Sigmoid colon (tissue), 7 donors: ENCODE data around the gene SERPINB6. TPM values are rescaled to one million over a fixed set of nuclear protein-coding genes. Genes with fewer than 3 reads are reported as not detected.

ENCODE experiments used
- DNase-seq: peaks from one replicate; pipeline ENCODE4 v3.0.0-alpha.2; 2019
- H3K27ac ChIP-seq, 4 donors: fragments of 200-600 bp; sonication (generic); one replicate each; pipeline ENCODE4 v1.5.1; 2016 to 2019; ENCODE audit warnings: mild to moderate bottlenecking in 1 of 4
- H3K27me3 ChIP-seq, 3 donors: fragments of 200-600 bp; sonication (generic); one replicate each; pipeline ENCODE4 v1.5.1; 2019; ENCODE audit warnings: mild to moderate bottlenecking in 1 of 3
- H3K36me3 ChIP-seq, 4 donors: fragments of 200-600 bp; sonication (generic); one replicate each; pipeline ENCODE4 v1.5.1; 2016 to 2019
- H3K4me1 ChIP-seq, 4 donors: fragments of 200-600 bp; sonication (generic); one replicate each; pipeline ENCODE4 v1.5.1; 2017 to 2019
- H3K4me3 ChIP-seq, 4 donors: fragments of 200-600 bp; sonication (generic); one replicate each; pipeline ENCODE4 v1.5.1; 2017 to 2019; ENCODE audit warnings: mild to moderate bottlenecking in 2 of 4, moderate library complexity in 1 of 4
- H3K9me3 ChIP-seq, 4 donors: fragments of 200-600 bp in 3 of 4; sonication (generic) in 3 of 4; one replicate each; pipeline versions ENCODE4 v1.5.1 to v1.6.1; 2013 to 2019
- EP300 ChIP-seq, 4 donors: sonication (generic); formaldehyde crosslinking; IDR thresholded peaks; one replicate each; pipeline ENCODE4 v1.6.1; 2017; ENCODE audit warnings: antibody characterized with exemption in 4 of 4
- POLR2A ChIP-seq, 2 donors: fragments of 450-650 bp; IDR thresholded peaks; one replicate each; pipeline ENCODE4 v1.6.1; 2016; ENCODE audit warnings: antibody characterized with exemption in 2 of 2, mild to moderate bottlenecking in 2 of 2, moderate library complexity in 2 of 2
- POLR2AphosphoS5 ChIP-seq, 4 donors: sonication (generic); formaldehyde crosslinking; IDR thresholded peaks; one replicate each; pipeline ENCODE4 v1.6.1; 2017; ENCODE audit warnings: antibody characterized with exemption in 4 of 4
- WGBS, 2 donors: extraction: QIAGEN DNeasy Blood & Tissue Kit; methylation state at CpG; one replicate each; pipeline ENCODE4 v1.1.7; 2013; 5-methylcytosine and 5-hydroxymethylcytosine counted together
- intact Hi-C: fragments of 100-400 bp; cut with DNase I; formaldehyde crosslinking; loops from one replicate; pipeline ENCODE4 v1.15.1; 2023
- polyA plus RNA-seq, 3 donors: library from polyadenylated mRNA; stranded (reverse); fragments of 200-250 nt; gene quantifications; one replicate each; pipeline ENCODE4 v1.2.3, GENCODE V29; 2013
- total RNA-seq, 4 donors: library from RNA; depleted of rRNA; stranded (reverse); fragments of >200 nt; gene quantifications; one replicate each; pipeline ENCODE4 v1.1.0, GENCODE V29; 2016
- TF ChIP-seq, protein P1 (sequence below), 4 experiments: fragments of 450-650 bp in 3 of 4; fragments of 200-600 bp in 1 of 4; IDR thresholded peaks; one replicate each; pipeline ENCODE4 v1.5.1; 2016 to 2019; ENCODE audit warnings: antibody characterized with exemption in 4 of 4, mild to moderate bottlenecking in 3 of 4, moderate library complexity in 2 of 4
- donor health status: healthy with polysubstance abuse.
- donor health status: Bipolar disorder and iron deficiency.
- donor health status: healthy.

SERPINB6 gene
- total and polyA plus RNA-seq, 7 donors = 150 to 207 (median 178) TPM

DNA sequence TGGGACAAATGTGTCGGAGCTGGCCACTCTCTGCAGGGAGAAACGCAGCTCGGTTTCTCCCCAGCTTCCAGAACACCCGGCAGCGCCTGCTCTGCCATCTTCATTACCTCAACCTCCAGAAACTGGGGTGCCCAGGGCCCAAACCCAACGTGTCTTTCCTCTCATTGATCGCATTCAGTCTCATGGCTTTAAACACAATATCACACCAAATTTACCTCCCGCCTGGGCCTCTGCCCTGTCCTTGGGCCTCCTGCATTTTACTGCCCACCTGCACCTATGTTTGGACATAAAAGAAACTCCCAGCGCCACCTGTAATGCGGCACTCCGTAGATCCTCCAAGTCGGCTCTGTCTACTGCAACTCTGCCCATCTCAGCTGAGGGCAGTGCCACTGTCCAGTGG is 22.2 kb downstream of the SERPINB6 start:
- no peak for TF ChIP-seq EP300 (IDR thresholded peaks at IDR 0.05)
- TF ChIP-seq, protein P1, sequence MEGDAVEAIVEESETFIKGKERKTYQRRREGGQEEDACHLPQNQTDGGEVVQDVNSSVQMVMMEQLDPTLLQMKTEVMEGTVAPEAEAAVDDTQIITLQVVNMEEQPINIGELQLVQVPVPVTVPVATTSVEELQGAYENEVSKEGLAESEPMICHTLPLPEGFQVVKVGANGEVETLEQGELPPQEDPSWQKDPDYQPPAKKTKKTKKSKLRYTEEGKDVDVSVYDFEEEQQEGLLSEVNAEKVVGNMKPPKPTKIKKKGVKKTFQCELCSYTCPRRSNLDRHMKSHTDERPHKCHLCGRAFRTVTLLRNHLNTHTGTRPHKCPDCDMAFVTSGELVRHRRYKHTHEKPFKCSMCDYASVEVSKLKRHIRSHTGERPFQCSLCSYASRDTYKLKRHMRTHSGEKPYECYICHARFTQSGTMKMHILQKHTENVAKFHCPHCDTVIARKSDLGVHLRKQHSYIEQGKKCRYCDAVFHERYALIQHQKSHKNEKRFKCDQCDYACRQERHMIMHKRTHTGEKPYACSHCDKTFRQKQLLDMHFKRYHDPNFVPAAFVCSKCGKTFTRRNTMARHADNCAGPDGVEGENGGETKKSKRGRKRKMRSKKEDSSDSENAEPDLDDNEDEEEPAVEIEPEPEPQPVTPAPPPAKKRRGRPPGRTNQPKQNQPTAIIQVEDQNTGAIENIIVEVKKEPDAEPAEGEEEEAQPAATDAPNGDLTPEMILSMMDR (IDR thresholded peaks at IDR 0.05) = no peak
- no peak for TF ChIP-seq POLR2A (IDR thresholded peaks at IDR 0.05)
- TF ChIP-seq POLR2AphosphoS5 (IDR thresholded peaks at IDR 0.05) = no peak
- 95% methylated on average over 12 of the region's 12 CpGs for WGBS, 2 donors
- DNase-seq = no peak
- intact Hi-C loops = no loop called here
- Histone ChIP-seq H3K4me1 (peaks cover 0 to 16% (median 15%) of the 10 kb centered on the region in 4 donors), H3K36me3 (peaks cover 4 to 48% (median 18%) of the 10 kb centered on the region in 4 donors), H3K4me3 (no peak overlapping the region), H3K27ac (no peak overlapping the region), H3K9me3 (no peaks in the 10 kb centered on the region), H3K27me3 (no peaks in the 10 kb centered on the region)

DNA sequence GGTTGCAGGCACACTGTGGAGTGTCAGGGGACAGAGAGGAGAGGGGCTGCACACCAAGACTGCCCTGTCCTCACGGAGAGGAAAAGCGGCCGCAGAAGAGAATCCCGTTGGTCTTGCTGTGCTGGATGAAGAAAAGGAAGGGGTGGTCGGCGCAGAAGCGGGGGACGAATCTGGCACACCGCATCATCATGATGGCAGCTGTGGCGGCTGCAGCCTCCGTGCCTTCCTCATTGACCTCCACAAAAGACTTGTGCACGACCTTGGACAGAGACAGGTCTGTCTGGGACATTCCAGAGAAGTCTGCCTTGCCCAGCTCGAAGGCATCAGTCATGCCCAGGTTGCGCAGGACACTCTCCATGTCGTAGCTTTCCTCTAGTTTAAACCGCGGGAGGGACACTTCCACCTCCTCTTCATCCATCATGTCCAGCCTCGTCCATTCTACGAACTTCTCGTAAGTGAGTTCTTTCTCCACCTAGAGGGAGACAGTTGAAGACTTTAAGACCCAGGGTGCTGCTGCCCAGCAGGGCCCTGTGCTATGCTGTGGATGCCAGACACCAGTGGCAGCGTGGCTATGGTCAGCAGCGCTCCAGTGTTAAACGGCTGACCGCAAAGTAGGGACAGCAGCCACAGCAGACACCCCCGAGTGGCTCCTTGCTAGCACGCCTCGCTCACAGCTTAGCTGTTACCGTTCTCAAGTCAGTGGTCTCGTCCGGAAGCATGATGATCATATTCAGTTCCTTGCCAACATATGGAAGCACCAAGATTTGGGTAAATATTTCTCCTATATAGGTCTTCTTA is 22.9 kb downstream of the SERPINB6 start:
- H3K27me3 ChIP-seq = no peaks in the 10 kb centered on the region
- H3K27ac ChIP-seq = no peak overlapping the region
- DNase-seq = no peak
- TF ChIP-seq, protein P1 (IDR thresholded peaks at IDR 0.05) = no peak
- TF ChIP-seq POLR2A (IDR thresholded peaks at IDR 0.05) (no peak), EP300 (IDR thresholded peaks at IDR 0.05) (no peak), POLR2AphosphoS5 (IDR thresholded peaks at IDR 0.05) (no peak)
- intact Hi-C loops = no loop called here
- H3K4me1 ChIP-seq = peaks cover 0 to 16% (median 15%) of the 10 kb centered on the region in 4 donors
- WGBS, 2 donors = 94 to 96% methylated on average over 30 of the region's 30 CpGs
- H3K9me3 ChIP-seq = no peaks in the 10 kb centered on the region
- H3K4me3 ChIP-seq = no peak overlapping the region
- H3K36me3 ChIP-seq = peaks cover 4 to 43% (median 18%) of the 10 kb centered on the region in 4 donors

DNA sequence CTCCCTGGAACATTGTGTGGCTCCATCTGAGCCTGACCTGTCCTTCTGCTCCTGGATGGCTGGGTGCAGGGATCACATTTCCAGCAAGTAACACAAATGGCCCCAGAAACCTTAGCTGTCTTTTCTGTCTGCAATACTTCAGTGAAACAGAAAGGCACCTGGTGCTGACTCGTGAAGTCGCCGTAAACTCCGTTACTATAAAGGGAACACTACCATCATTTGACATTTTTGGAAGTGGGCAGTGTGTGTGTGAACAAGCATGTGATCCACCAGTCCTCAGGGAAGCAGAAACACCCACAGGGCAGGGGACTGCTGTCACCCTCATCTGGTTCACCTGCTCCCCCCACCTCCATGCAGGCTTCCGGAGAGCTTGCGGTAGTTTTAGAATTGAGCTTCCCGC is 23.9 kb downstream of the SERPINB6 start:
- no peaks in the 10 kb centered on the region for H3K27me3 ChIP-seq
- peaks cover 4 to 43% (median 18%) of the 10 kb centered on the region in 4 donors for H3K36me3 ChIP-seq
- peaks cover 0 to 9% (median 9%) of the 10 kb centered on the region in 4 donors for H3K4me1 ChIP-seq
- H3K4me3 ChIP-seq = no peak overlapping the region
- no peak for DNase-seq
- TF ChIP-seq EP300 (IDR thresholded peaks at IDR 0.05) (no peak), POLR2AphosphoS5 (IDR thresholded peaks at IDR 0.05) (no peak), POLR2A (IDR thresholded peaks at IDR 0.05) (no peak)
- TF ChIP-seq, protein P1 (IDR thresholded peaks at IDR 0.05) = no peak
- H3K27ac ChIP-seq = no peak overlapping the region
- WGBS, 2 donors = 88 to 93% methylated on average over 7 of the region's 7 CpGs
- H3K9me3 ChIP-seq = no peaks in the 10 kb centered on the region
- intact Hi-C loops = no loop called here

DNA sequence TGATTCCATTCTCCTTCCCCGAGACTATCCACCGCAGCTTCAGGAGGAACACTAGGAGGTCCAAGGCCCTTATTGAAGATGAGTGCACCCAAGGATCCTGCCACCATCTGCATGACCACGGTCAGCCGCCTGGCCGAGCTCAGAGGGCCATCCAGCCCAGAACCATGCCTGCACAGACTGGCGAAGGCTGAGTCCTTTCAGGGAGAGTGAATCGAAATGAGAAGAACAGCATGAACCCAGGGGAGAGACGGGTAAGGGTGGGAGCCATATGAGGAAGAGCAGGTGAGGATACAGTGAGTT is 26.3 kb downstream of the SERPINB6 start:
- no peak overlapping the region for H3K27ac ChIP-seq
- H3K36me3 ChIP-seq = peaks cover 4 to 37% (median 15%) of the 10 kb centered on the region in 4 donors
- no peaks in the 10 kb centered on the region for H3K4me1 ChIP-seq
- H3K4me3 ChIP-seq = no peak overlapping the region
- 92 to 94% methylated on average over 8 of the region's 8 CpGs for WGBS, 2 donors
- no peak for TF ChIP-seq EP300 (IDR thresholded peaks at IDR 0.05)
- DNase-seq = no peak
- H3K9me3 ChIP-seq = no peaks in the 10 kb centered on the region
- H3K27me3 ChIP-seq = no peaks in the 10 kb centered on the region
- intact Hi-C loops = no loop called here

DNA sequence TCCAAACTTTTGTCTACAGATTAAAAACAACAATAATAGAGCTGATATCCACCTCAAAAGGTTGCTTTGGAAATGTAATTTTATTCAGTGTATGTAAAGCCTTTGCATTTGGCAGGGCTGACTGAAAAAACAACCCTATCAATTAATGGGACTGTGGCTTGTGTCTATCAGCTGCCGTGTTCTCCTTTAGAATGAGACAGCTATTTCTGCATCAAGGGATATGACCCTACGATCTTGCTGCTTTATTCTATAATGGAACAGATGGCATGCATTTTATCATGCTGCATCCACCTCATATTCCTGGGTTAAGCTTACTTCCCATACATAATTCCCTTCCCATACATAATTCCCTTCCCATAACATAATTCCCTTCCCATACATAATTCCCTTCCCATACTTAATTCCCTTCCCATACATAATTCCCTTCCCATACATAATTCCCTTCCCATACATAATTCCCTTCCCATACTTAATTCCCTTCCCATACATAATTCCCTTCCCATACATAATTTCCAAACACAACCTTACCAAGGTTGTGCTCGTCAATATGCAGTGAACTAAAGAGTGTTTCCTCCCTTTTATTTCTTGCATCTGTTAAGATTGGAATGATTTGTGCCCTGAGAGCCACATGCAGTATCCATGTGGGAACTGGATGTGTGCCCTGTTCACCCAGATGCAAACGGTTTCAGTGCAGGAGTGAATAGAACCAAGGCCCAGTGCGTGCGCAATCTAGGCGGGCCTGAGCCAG is 26.8 kb downstream of the SERPINB6 start:
- no peaks in the 10 kb centered on the region for H3K9me3 ChIP-seq
- H3K4me1 ChIP-seq = no peaks in the 10 kb centered on the region
- peaks cover 4 to 32% (median 15%) of the 10 kb centered on the region in 4 donors for H3K36me3 ChIP-seq
- TF ChIP-seq EP300 (IDR thresholded peaks at IDR 0.05) (no peak), POLR2AphosphoS5 (IDR thresholded peaks at IDR 0.05) (no peak), POLR2A (IDR thresholded peaks at IDR 0.05) (no peak)
- TF ChIP-seq, protein P1 (IDR thresholded peaks at IDR 0.05) = no peak
- no peaks in the 10 kb centered on the region for H3K27me3 ChIP-seq
- intact Hi-C loops = no loop called here
- no peak overlapping the region for H3K27ac ChIP-seq
- no peak for DNase-seq
- WGBS, 2 donors = 89 to 92% methylated on average over 7 of the region's 7 CpGs
- no peak overlapping the region for H3K4me3 ChIP-seq
